ENCODE measurements around the gene GPLD1.
"Not testable (repeated sequence)": the region's sequence is repeated elsewhere in the genome, so short reads cannot be mapped to it uniquely, and the experiment has no call there.

GPLD1 gene

GRCh38 chr6:24400045-24401039 lies 89.0 kb downstream of the GPLD1 start:
- H3K4me3 ChIP-seq (ENCODE audit: low read length); H3K36me3 ChIP-seq (ENCODE audit: control insufficient read depth, insufficient read depth, low read length); H3K4me1 ChIP-seq (ENCODE audit: control insufficient read depth, insufficient read depth, low read length); H3K9me3 ChIP-seq (ENCODE audit: control insufficient read depth, low read length); H3K27me3 ChIP-seq (ENCODE audit: control insufficient read depth, insufficient read depth, low read length); H3K9ac ChIP-seq (ENCODE audit: low read length): not testable (repeated sequence)

GRCh38 chr6:24397631-24398030 lies 91.7 kb downstream of the GPLD1 start:
- Histone ChIP-seq H3K9me3 (ENCODE audit: control insufficient read depth, low read length) (no peaks in the 10 kb centered on the region), H3K4me1 (ENCODE audit: control insufficient read depth, insufficient read depth, low read length) (no peaks in the 10 kb centered on the region), H3K9ac (ENCODE audit: low read length) (no peak overlapping the region), H3K27me3 (ENCODE audit: control insufficient read depth, insufficient read depth, low read length) (peaks cover 4% of the 10 kb centered on the region), H3K36me3 (ENCODE audit: control insufficient read depth, insufficient read depth, low read length) (no peaks in the 10 kb centered on the region), H3K4me3 (ENCODE audit: low read length) (no peak overlapping the region)

GRCh38 chr6:24396824-24397223 lies 92.6 kb downstream of the GPLD1 start:
- H3K36me3 ChIP-seq (ENCODE audit: control insufficient read depth, insufficient read depth, low read length) = no peaks in the 10 kb centered on the region
- no peak overlapping the region for H3K4me3 ChIP-seq (ENCODE audit: low read length)
- H3K9ac ChIP-seq (ENCODE audit: low read length) = no peak overlapping the region
- H3K9me3 ChIP-seq (ENCODE audit: control insufficient read depth, low read length) = no peaks in the 10 kb centered on the region
- H3K4me1 ChIP-seq (ENCODE audit: control insufficient read depth, insufficient read depth, low read length) = no peaks in the 10 kb centered on the region
- H3K27me3 ChIP-seq (ENCODE audit: control insufficient read depth, insufficient read depth, low read length) = peaks cover 4% of the 10 kb centered on the region

DNA sequence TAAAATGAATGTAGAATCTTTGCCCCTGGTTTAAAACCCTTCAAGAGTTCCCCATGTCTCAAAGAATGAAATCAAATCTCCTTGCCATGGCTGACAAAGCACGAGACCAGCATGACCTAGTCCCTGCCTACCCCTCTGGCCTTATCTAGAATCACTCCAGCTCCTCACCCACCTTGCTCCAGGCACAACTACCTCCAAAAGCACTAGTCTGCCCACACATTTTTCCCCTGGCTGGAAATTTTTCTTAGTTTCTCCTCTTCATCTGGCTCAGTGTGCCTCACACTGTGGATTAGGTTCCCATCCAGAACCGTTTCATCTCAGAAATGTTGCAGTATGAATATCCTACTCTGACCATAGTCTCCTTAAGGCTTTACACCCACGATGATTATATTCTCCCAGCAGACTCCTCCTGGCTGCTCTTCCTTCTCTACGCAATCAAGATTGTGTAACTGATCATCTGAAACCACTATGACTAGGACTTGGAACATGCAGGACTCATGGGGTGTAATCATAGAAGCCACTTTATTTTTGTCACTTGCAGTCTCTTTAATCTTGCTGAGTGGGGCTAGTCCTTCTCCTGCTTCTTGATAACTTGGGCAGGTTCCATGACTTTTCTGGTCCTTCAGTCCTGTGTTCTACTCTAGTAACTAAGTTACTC lies 94.5 kb downstream of the GPLD1 start:
- no peak overlapping the region for H3K4me3 ChIP-seq (ENCODE audit: low read length)
- no peaks in the 10 kb centered on the region for H3K36me3 ChIP-seq (ENCODE audit: control insufficient read depth, insufficient read depth, low read length)
- no peaks in the 10 kb centered on the region for H3K9me3 ChIP-seq (ENCODE audit: control insufficient read depth, low read length)
- no peaks in the 10 kb centered on the region for H3K4me1 ChIP-seq (ENCODE audit: control insufficient read depth, insufficient read depth, low read length)
- H3K27me3 ChIP-seq (ENCODE audit: control insufficient read depth, insufficient read depth, low read length) = peaks cover 4% of the 10 kb centered on the region
- no peak overlapping the region for H3K9ac ChIP-seq (ENCODE audit: low read length)

DNA sequence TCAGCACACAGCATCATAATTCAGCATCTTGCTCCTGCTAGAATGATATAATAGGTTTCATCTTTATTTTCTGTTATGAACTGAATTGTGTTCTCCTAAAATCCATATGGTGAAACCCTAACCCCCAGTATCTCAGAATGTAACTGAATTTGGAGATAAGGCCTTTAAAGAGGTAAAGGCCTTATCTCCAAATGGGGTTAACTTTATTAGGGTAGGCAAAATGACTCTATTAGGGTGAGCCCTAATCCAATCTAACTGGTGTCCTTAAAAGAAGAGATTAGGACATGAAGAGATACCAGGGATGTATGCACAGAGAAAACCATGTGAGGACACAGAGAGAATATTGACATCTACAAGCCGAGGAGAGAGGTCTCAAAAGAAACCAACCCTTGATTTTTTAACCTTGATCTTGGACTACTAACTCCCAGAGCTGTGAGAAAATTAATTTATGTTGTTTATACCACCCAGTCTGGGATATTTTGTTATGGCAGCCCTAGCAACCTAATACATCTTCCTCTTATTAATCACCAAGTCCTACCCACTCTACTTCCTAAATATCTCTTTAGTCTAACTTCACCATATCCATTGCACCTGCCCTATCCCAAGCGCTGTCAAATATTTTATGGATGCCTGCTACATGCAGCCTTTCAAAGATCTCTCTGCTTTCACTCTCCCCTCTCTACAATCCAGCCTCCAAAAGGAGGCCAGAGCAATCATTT lies 95.2 kb downstream of the GPLD1 start:
- H3K27me3 ChIP-seq (ENCODE audit: control insufficient read depth, insufficient read depth, low read length) = peaks cover under 1% of the 10 kb centered on the region
- H3K9ac ChIP-seq (ENCODE audit: low read length) = no peak overlapping the region
- no peaks in the 10 kb centered on the region for H3K4me1 ChIP-seq (ENCODE audit: control insufficient read depth, insufficient read depth, low read length)
- H3K4me3 ChIP-seq (ENCODE audit: low read length) = no peak overlapping the region
- H3K36me3 ChIP-seq (ENCODE audit: control insufficient read depth, insufficient read depth, low read length) = no peaks in the 10 kb centered on the region
- H3K9me3 ChIP-seq (ENCODE audit: control insufficient read depth, low read length) = no peaks in the 10 kb centered on the region

GRCh38 chr6:24391756-24392405 lies 97.5 kb downstream of the GPLD1 start:
- Histone ChIP-seq H3K27me3 (ENCODE audit: control insufficient read depth, insufficient read depth, low read length) (no peaks in the 10 kb centered on the region), H3K9ac (ENCODE audit: low read length) (no peak overlapping the region), H3K4me1 (ENCODE audit: control insufficient read depth, insufficient read depth, low read length) (no peaks in the 10 kb centered on the region), H3K36me3 (ENCODE audit: control insufficient read depth, insufficient read depth, low read length) (no peaks in the 10 kb centered on the region), H3K4me3 (ENCODE audit: low read length) (no peak overlapping the region), H3K9me3 (ENCODE audit: control insufficient read depth, low read length) (no peaks in the 10 kb centered on the region)

DNA sequence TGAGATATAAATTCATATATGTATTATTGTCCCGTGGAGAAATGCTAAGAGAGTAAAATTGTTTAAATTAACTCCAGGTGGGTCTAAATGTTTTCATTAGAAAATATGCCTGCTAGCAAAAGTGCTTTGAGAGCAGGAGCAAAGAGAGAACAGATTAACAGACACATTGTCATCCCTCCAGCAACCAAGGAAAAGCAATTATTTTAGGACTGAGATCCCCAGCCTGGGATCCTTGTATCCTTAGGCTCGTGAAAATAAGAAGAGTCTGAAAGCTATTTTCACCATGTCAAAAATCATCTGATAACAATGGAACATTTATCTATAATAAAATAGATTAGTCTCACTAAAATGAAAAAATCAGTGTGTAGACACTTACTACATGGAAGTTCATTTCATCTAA lies 98.2 kb downstream of the GPLD1 start:
- Histone ChIP-seq H3K9ac (ENCODE audit: low read length) (no peak overlapping the region), H3K27me3 (ENCODE audit: control insufficient read depth, insufficient read depth, low read length) (no peaks in the 10 kb centered on the region), H3K36me3 (ENCODE audit: control insufficient read depth, insufficient read depth, low read length) (no peaks in the 10 kb centered on the region), H3K9me3 (ENCODE audit: control insufficient read depth, low read length) (no peaks in the 10 kb centered on the region), H3K4me1 (ENCODE audit: control insufficient read depth, insufficient read depth, low read length) (no peaks in the 10 kb centered on the region), H3K4me3 (ENCODE audit: low read length) (no peak overlapping the region)

- H3K4me1 ChIP-seq (ENCODE audit: control insufficient read depth, insufficient read depth, low read length) = no peaks in the 10 kb centered on the region
Measured at GRCh38 chr6:24387818-24388217, 101.6 kb downstream of the GPLD1 start.

GRCh38 chr6:24385536-24386269 lies 103.7 kb downstream of the GPLD1 start:
- H3K9me3 ChIP-seq (ENCODE audit: control insufficient read depth, low read length) = no peaks in the 10 kb centered on the region
- H3K4me3 ChIP-seq (ENCODE audit: low read length) = no peak overlapping the region
- no peaks in the 10 kb centered on the region for H3K36me3 ChIP-seq (ENCODE audit: control insufficient read depth, insufficient read depth, low read length)
- no peaks in the 10 kb centered on the region for H3K4me1 ChIP-seq (ENCODE audit: control insufficient read depth, insufficient read depth, low read length)
- H3K9ac ChIP-seq (ENCODE audit: low read length) = no peak overlapping the region
- H3K27me3 ChIP-seq (ENCODE audit: control insufficient read depth, insufficient read depth, low read length) = no peaks in the 10 kb centered on the region

More at GRCh38 chr6:24387818-24388217, 101.6 kb downstream of the GPLD1 start:
- H3K27me3 ChIP-seq (ENCODE audit: control insufficient read depth, insufficient read depth, low read length) = no peaks in the 10 kb centered on the region
- no peaks in the 10 kb centered on the region for H3K36me3 ChIP-seq (ENCODE audit: control insufficient read depth, insufficient read depth, low read length)
- H3K9me3 ChIP-seq (ENCODE audit: control insufficient read depth, low read length) = no peaks in the 10 kb centered on the region
- H3K4me3 ChIP-seq (ENCODE audit: low read length) = no peak overlapping the region
- no peak overlapping the region for H3K9ac ChIP-seq (ENCODE audit: low read length)

- not testable (repeated sequence) for H3K36me3 ChIP-seq (ENCODE audit: control insufficient read depth, insufficient read depth, low read length); H3K9ac ChIP-seq (ENCODE audit: low read length); H3K9me3 ChIP-seq (ENCODE audit: control insufficient read depth, low read length); H3K4me3 ChIP-seq (ENCODE audit: low read length); H3K27me3 ChIP-seq (ENCODE audit: control insufficient read depth, insufficient read depth, low read length); H3K4me1 ChIP-seq (ENCODE audit: control insufficient read depth, insufficient read depth, low read length)
Measured at GRCh38 chr6:24384369-24385130, 104.8 kb downstream of the GPLD1 start.

All from mucosa of stomach (tissue), 1 donor.